OCI-LY1 (cell line): ENCODE results near the gene RNF41.

ENCODE experiments used
- EZH2 ChIP-seq: fragments of 200-600 bp; sonication (generic), shearing (Covaris generic); IDR thresholded peaks from 2 replicates; pipeline ENCODE4 v1.8.0; 2017; ENCODE audit warnings: borderline replicate concordance, mixed run types, mild to moderate bottlenecking, antibody characterized with exemption, low read length, moderate library complexity, mixed read lengths
- TF ChIP-seq, protein P1 (sequence below): fragments of 200-600 bp; sonication (generic), shearing (Covaris generic); IDR thresholded peaks from 2 replicates; pipeline ENCODE4 v1.5.1; 2017; ENCODE audit warnings: mild to moderate bottlenecking, antibody characterized with exemption, low read length, moderate library complexity, mixed read lengths

DNA sequence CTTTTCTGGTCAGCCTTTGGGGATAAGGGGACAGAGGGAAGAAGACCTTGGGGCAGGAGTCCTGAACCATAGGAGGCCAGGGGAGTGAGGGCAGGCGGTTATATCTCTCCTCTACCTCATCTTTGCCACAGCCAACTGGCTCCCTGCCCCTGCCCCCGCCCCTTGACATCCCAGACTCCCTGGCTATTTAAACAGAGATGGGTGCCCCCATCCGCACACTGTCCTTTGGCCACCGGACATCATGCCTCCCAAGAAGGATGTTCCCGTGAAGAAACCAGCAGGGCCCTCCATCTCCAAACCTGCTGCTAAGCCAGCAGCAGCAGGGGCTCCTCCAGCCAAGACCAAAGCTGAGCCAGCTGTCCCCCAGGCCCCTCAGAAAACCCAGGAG, 68.0 kb downstream of the RNF41 start:
- TF ChIP-seq EZH2, result no peak
- TF ChIP-seq, protein P1, sequence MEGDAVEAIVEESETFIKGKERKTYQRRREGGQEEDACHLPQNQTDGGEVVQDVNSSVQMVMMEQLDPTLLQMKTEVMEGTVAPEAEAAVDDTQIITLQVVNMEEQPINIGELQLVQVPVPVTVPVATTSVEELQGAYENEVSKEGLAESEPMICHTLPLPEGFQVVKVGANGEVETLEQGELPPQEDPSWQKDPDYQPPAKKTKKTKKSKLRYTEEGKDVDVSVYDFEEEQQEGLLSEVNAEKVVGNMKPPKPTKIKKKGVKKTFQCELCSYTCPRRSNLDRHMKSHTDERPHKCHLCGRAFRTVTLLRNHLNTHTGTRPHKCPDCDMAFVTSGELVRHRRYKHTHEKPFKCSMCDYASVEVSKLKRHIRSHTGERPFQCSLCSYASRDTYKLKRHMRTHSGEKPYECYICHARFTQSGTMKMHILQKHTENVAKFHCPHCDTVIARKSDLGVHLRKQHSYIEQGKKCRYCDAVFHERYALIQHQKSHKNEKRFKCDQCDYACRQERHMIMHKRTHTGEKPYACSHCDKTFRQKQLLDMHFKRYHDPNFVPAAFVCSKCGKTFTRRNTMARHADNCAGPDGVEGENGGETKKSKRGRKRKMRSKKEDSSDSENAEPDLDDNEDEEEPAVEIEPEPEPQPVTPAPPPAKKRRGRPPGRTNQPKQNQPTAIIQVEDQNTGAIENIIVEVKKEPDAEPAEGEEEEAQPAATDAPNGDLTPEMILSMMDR, result no peak
